GM10248 (cell line): ENCODE measurements around the gene MKKS.

Source experiments
- CTCF ChIA-PET: fragments of 300-600 bp; sonication (Branson Sonifier 250); formaldehyde crosslinking; extraction: SDS; loops from one replicate; lab custom pipeline; 2021; ENCODE audit warnings: antibody characterized with exemption; lab: Yijun Ruan, JAX
- POLR2A ChIA-PET: fragments of 350-650 bp; sonication (Branson Sonifier 250); formaldehyde crosslinking; extraction: SDS; loops from one replicate; lab custom pipeline; 2020; ENCODE audit warnings: antibody characterized with exemption; lab: Yijun Ruan, JAX
- DNase-seq: peaks from one replicate; pipeline ENCODE4 v3.0.0; 2012; ENCODE audit errors: extremely low spot score
- TF ChIP-seq, protein P1 (sequence below): IDR thresholded peaks from 2 replicates; pipeline ENCODE4 v1.5.1; 2012; ENCODE audit warnings: mild to moderate bottlenecking, low read depth; ENCODE audit errors: extremely low read depth, missing control alignments, control extremely low read depth

MKKS gene

GRCh38 chr20:10468340-10468845, 34.4 kb upstream of the MKKS start:
- ChIA-PET POLR2A (no interaction called here), CTCF (interaction anchor here (0.7 to 1.8 kb wide), 8 partner anchors 10 to 179 kb away, joined by 3 to 4 read pairs (median 3); no protein-coding TSS in a partner anchor)
- TF ChIP-seq, protein P1, sequence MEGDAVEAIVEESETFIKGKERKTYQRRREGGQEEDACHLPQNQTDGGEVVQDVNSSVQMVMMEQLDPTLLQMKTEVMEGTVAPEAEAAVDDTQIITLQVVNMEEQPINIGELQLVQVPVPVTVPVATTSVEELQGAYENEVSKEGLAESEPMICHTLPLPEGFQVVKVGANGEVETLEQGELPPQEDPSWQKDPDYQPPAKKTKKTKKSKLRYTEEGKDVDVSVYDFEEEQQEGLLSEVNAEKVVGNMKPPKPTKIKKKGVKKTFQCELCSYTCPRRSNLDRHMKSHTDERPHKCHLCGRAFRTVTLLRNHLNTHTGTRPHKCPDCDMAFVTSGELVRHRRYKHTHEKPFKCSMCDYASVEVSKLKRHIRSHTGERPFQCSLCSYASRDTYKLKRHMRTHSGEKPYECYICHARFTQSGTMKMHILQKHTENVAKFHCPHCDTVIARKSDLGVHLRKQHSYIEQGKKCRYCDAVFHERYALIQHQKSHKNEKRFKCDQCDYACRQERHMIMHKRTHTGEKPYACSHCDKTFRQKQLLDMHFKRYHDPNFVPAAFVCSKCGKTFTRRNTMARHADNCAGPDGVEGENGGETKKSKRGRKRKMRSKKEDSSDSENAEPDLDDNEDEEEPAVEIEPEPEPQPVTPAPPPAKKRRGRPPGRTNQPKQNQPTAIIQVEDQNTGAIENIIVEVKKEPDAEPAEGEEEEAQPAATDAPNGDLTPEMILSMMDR: no peak
- no peak for DNase-seq

DNA sequence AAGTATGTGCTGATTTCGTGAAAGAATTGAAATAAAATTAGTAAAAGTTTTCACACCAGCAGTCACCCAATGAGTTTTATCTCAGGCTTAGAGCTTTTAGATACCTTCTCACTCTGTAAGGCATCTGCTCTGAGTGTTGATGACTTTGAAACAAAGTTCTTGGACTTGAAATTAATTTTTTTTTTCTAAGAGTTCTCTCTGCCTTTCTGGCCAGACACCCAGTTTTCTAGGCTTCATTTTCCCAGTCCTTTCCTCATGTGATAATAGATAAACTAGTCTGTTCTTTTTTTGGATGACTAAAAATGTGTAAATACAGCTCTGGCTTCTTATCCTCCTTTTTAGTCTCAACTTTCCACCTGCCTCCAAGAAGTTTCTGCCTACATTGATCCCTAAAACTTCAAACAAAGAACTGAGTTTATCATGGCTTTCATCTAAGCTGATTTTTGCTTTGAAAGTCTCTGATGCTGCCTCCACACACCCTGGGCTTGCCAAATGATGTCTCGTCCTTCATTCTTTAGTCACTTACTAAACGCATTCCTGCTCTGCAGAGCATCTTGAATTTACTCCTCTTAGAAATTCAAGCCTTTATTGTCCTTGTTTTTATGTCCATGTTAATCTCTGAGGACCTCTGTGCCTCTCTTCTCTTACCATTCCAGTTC, 33.8 kb upstream of the MKKS start:
- no peak for DNase-seq
- ChIA-PET CTCF (interaction anchor here (0.9 to 1.8 kb wide), 7 partner anchors 7 to 180 kb away, joined by 3 to 4 read pairs (median 3); no protein-coding TSS in a partner anchor), POLR2A (no interaction called here)
- TF ChIP-seq, protein P1: no peak

- ChIA-PET CTCF (interaction anchor here (1.1 kb wide), 2 partner anchors 8 to 10 kb away, joined by 3 to 4 read pairs; no protein-coding TSS in a partner anchor), POLR2A (no interaction called here)
- TF ChIP-seq, protein P1: no peak
- DNase-seq: no peak
These were observed 32.8 kb upstream of the MKKS start for GRCh38 chr20:10466855-10467254.

DNA sequence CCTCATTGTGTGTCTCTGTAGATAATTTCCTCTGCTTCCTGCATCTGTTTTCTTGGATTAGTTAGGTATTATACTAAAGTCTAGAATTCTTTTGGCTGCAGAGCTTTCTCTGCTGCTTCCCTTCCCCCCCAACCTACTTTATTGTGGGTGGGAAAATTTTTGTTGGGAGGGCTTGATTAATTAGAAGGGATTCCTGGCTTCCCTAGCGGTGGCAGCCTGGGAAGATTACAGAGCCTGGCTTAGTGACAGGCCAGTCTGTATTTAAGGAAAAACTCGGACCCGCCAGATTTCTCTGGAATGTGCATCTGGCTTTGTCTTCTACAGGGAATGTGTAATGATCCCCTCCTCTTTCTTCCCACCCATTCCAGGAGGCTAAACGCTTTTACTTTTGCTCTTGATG, 32.3 kb upstream of the MKKS start:
- TF ChIP-seq, protein P1: no peak
- no peak for DNase-seq
- ChIA-PET POLR2A (no interaction called here), CTCF (interaction anchor here (1.1 kb wide), 1 partner anchor 9 kb away, joined by 3 read pairs; no protein-coding TSS in a partner anchor)

DNA sequence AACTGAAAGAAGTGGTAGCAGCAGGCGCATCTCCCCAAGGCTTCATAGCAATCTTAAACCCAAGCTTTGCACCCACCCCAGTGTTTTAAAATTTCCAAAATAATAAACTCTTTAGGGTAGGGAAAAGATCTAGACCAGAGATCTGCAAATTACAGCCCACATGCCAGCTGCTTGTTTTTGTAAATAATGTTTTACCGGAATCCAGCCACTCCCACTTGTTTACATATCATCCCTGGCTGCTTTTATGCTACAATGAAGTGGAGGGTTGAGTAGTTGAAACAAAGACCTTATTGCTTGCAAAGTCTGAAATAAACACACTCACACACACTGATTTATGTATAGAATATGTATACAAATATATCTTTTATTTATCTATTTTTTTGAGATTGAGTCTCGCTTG, 31.1 kb upstream of the MKKS start:
- DNase-seq: no peak
- ChIA-PET POLR2A (no interaction called here), CTCF (interaction anchor here (2.6 kb wide), 1 partner anchor 10 kb away, joined by 8 read pairs; no protein-coding TSS in a partner anchor)
- TF ChIP-seq, protein P1: no peak

DNA sequence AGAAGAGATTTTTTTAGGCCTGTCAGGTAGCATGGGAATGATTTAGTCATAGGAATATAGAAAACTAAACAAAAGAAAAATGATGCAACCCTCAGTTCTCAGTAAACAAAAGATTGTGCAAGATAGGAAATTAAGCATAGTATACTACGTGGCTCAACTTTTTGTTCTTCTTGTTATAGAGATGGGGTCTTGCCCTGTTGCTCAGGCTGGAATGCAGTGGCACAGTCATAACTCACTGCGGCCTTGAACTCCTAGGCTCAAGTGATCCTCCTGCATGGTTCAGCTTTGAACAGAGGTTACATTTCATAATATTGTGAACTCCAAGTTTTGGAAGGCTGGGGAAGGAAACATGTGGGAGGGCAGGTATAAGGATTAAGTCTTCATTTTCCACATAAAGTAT, 29.6 kb upstream of the MKKS start:
- TF ChIP-seq, protein P1: no peak
- no peak for DNase-seq
- ChIA-PET CTCF (interaction anchor here (2.6 kb wide), 1 partner anchor 11 kb away, joined by 8 read pairs; no protein-coding TSS in a partner anchor), POLR2A (no interaction called here)
